ENCODE results near the gene TREM1.
"Not testable (repeated sequence)": the region's sequence is repeated elsewhere in the genome, so short reads cannot be mapped to it uniquely, and the experiment has no call there.

Gene TREM1

GRCh38 chr6:41257369-41258195 lies 28.9 kb downstream of the TREM1 start:
- DNase-seq, result no peak

- DNase-seq, result no peak
These were observed 30.1 kb downstream of the TREM1 start for GRCh38 chr6:41256383-41256782.

- no peak for DNase-seq
These were observed 30.7 kb downstream of the TREM1 start for GRCh38 chr6:41255638-41256246.

- DNase-seq, result no peak
These were observed 31.4 kb downstream of the TREM1 start for GRCh38 chr6:41255110-41255509.

GRCh38 chr6:41252401-41253169 lies 33.9 kb downstream of the TREM1 start:
- DNase-seq, result no peak

- DNase-seq, result no peak
These were observed 38.4 kb downstream of the TREM1 start for GRCh38 chr6:41247882-41248705.

GRCh38 chr6:41247288-41247865 lies 39.1 kb downstream of the TREM1 start:
- DNase-seq, result no peak

- not testable (repeated sequence) for DNase-seq
These were observed 40.0 kb downstream of the TREM1 start for GRCh38 chr6:41246529-41246928.

- no peak for DNase-seq
These were observed 46.9 kb downstream of the TREM1 start for GRCh38 chr6:41239467-41240159.

GRCh38 chr6:41237128-41237527 lies 49.4 kb downstream of the TREM1 start:
- no peak for DNase-seq

- DNase-seq, result no peak
These were observed 50.2 kb downstream of the TREM1 start for GRCh38 chr6:41236276-41236675.

GRCh38 chr6:41232667-41233066 lies 53.8 kb downstream of the TREM1 start:
- no peak for DNase-seq

GRCh38 chr6:41231246-41231645 lies 55.2 kb downstream of the TREM1 start:
- no peak for DNase-seq

GRCh38 chr6:41229721-41230120 lies 56.8 kb downstream of the TREM1 start:
- no peak for DNase-seq

GRCh38 chr6:41228616-41229015 lies 57.9 kb downstream of the TREM1 start:
- no peak for DNase-seq

GRCh38 chr6:41228096-41228495 lies 58.4 kb downstream of the TREM1 start, which contains the start of gene TREML4:
TREML4 (plus strand) TSS chr6:41228349; CDS start chr6:41228428, 79 bp downstream.
- DNase-seq, result no peak

- DNase-seq, result no peak
These were observed 59.7 kb downstream of the TREM1 start for GRCh38 chr6:41226752-41227151.

GRCh38 chr6:41224800-41225199 lies 61.7 kb downstream of the TREM1 start:
- no peak for DNase-seq
